Measurements from ENCODE around the gene PNMT.

PNMT gene
- total RNA-seq: 0 to 1.3 (median 0) reads per million in 17 experiments

DNA sequence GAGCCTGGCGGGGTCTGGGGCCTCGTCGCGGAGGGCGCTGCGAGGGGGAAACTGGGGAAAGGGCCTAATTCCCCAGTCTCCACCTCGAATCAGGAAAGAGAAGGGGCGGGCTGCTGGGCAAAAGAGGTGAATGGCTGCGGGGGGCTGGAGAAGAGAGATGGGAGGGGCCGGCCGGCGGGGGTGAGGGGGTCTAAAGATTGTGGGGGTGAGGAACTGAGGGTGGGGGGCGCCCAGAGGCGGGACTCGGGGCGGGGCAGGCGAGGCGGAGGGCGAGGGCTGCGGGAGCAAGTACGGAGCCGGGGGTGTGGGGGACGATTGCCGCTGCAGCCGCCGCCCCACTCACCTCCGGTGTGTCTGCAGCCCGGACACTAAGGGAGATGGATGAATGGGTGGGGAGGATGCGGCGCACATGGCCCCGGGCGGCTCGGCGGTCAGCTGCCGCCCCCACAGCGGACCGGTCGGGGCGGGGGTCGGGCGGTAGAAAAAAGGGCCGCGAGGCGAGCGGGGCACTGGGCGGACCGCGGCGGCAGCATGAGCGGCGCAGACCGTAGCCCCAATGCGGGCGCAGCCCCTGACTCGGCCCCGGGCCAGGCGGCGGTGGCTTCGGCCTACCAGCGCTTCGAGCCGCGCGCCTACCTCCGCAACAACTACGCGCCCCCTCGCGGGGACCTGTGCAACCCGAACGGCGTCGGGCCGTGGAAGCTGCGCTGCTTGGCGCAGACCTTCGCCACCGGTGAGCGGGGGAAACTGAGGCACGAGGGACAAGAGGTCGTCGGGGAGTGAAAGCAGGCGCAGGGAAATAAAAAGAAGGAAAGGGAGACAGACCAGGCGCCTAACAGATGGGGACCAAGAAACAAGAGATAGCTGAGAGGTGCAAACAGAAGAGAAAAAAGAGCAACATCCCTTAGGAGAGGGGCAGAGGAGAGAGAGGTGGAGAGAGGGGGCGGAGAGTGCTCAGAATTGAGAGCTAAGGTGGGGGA, at the start of gene PNMT:
Gene PNMT (plus strand): TSS at position 509 of the 980 bp plus-strand sequence. CDS start 23 bp downstream, at position 532.
- peak; percentile 52 to 85 (median 66) for DNase-seq

GRCh38 chr17:39618956-39619785, 49.1 kb upstream of the PNMT start:
- DNase-seq: no peak

DNA sequence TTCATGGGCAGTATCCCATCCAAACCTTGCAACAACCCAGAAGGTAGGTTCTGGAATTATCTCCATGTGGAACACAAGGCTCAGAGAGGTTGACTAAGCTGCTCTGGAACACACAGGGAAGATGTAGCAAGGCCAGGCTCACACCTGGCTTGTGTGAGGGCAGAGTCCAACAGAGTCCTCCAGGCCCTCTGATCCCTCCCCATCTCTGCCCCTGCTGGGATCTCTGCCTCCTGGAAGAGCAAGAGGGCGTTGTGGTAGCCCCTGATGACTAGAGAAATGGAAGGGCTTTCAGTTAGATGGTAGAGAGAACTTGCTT, 48.5 kb upstream of the PNMT start:
- DNase-seq: no peak

DNA sequence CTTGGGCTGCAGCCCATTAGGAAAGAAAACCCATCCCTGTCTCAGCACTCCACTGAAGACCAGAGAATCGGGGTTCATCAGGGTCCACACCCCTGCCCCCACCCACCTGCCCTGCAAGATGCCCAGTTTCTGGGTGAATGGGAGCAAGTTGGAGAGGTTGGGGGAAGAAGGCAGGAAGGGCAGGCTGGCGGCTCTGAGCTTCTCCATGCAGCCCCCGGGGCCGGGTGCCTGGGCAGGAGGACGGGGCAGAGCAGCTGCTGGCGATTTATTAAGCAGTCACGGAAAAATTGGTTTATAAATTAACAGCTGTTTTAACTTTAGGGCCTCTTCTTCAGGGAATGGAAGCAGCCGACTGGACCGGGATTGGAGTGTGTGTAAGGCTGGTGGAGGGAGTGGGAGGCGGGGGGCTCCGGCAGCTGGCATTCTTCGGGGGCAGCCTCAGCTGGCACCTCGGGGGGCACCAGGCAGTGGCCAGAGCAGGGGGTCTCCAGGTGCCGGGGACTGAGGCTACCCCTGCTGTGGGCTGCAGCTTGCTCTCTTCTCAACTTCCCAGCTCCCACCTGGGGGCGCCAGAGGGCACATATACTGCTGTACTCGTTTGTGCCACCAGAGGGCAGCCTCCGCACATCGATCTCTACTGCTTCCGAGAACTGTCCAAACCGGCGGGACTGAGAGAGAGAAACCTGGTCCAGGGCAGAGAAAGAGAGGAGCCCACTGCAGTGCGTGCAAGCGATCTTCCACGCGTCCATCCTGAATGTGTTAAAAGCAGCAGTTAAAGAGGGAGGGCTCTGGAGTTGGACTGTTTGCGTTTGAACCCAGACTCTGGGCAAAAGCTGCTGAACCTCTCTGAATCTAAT, 46.5 kb upstream of the PNMT start:
- peak; percentile 84 to 96 (median 88) for DNase-seq

DNA sequence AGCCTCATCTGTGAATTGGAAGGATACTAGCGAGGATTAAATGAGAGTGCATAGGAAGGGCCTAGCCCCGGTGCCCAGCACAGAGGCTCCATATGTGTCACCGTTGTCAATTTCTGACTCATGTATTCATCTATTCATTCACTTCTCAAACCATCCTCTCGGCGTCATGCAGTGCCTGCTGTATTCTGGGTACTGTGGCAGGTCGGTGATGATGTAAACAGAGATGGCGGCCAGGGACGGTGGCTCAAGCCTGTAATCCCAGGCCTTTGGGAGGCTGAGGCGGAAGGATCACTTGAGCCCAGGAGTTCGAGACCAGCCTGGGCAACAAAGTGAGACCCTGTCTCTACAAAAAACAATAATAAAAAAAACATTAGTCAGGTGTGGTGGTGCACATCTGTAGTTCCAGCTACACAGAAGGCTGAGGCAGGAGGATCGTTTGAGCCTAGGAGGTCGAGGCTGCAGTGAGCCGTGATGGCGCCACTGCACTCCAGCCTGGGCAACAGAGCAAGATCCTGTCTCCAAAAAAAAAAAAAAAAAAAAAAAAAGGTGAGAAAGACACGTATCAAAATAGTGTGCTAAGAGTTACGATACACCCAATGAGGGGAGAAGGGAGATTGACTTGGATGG, 45.8 kb upstream of the PNMT start:
- DNase-seq: no peak

DNA sequence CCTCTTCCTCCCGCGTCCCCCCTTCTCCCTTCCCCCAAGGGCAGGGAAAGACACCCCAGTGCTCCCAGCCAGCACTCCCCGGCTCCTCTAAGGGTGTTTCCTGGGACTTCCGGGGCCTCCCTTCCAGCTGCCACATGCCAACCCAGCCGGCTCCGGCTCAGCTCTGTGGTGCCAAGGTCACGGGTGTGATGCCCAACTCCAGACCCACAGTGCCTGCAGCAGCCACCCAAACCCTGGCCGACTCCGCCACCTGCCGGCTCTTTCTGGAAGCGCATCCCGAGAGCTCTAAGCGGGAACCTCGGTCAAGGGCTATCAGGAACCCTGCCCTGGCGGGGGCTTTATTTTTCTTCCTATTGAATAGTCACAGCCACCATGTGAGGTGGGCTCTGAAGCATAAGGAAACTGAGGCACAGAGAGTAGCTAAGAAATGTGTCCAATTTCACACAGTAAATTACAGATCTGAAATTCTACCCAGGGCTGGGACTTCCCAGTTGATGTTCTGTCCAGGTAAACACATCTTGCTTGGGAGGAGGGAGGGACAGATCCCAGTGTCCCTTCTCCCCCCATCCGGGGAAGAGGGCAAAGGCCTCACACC, 44.8 kb upstream of the PNMT start:
- DNase-seq: peak; percentile 85 to 94 (median 92)

DNA sequence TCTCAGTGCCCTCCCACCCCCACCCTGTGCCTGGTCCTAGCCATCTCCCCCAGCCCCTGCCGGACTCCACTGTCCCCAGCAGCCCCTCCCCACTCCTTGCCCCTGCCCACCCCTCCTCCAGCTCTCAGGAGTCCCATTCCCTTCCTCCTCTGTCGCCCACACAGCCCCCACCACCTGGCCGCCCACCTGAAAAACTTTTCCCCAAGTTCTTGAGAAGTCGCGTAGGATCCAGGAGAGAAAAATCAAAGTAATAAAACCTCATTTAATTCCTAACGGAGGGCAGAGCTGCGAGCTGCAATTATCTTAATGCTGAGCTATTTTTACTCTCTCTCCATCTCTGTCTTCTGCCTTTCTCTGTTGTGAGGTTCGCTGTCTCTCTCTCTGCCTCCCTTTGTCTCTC, 43.9 kb upstream of the PNMT start:
- DNase-seq: no peak

DNA sequence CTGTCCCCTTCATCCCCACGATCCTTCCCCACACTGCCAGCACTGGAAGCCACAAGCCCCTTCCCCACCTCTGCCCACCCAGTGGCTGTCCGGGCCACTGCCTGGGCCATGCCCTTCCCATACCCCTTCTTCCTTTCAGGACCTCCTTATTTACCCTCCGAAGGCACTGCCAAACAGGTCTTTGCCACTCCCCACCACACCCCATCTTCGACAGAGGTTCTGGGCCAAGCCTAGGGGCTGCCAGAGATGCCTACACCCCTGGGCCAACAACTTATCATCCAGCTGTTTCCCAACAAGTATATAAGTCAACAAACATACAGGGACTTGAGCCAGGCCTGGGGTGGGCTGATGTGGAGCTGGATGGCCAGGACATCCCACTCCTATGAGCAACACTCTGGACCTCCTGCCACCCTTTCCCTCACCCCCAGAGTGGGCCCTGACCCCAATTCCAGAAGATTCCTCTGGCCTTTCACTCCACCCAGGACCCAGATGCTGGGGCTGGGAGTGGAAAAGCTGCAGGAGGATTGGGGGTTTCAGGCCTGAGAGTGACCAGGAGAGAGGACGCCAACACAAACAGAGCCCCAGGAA, 43.0 kb upstream of the PNMT start:
- no peak for DNase-seq

DNA sequence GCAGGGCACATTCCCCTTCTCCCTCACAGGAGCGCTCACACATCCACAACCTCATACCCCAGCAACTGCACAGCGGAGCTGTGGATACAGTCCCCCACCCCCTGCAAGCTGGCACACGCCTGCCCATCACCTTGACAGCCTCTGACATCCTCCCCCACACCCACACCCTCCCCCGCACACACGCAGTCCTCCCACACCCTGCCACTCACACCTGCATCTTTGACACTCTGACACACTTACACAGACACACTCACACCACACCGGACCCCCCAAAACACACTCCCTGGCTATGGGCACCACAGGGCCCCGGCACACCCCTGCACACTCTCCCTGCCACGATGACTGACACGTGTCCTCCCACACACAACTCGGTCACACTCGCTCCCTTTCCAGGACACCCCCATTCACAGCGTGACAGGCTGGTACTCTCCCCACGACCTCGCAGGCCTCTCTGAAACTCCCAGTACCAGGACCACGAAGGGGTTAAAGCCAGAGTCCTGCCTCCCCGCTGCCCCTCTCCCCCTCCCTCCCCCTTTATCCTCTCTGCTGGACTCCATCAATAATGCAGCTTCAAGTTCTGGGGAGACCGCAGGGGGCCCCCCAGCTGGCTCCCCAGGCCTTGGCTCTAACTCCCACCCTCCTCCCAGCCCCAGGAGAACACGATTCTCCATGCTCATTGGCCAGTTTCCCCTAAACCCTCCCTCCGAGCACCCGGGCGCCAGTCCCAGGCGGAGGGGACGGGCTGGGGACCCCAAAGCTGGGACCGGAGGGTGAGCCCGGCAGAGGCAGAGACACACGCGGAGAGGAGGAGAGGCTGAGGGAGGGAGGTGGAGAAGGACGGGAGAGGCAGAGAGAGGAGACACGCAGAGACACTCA, 41.8 kb upstream of the PNMT start, which contains the start of gene PPP1R1B:
Gene PPP1R1B (plus strand): TSS at position 782 of the 876 bp plus-strand sequence. CDS start 441 bp downstream, outside the sequence.
- DNase-seq: peak in 1 of 4 experiments; percentile 17

DNA sequence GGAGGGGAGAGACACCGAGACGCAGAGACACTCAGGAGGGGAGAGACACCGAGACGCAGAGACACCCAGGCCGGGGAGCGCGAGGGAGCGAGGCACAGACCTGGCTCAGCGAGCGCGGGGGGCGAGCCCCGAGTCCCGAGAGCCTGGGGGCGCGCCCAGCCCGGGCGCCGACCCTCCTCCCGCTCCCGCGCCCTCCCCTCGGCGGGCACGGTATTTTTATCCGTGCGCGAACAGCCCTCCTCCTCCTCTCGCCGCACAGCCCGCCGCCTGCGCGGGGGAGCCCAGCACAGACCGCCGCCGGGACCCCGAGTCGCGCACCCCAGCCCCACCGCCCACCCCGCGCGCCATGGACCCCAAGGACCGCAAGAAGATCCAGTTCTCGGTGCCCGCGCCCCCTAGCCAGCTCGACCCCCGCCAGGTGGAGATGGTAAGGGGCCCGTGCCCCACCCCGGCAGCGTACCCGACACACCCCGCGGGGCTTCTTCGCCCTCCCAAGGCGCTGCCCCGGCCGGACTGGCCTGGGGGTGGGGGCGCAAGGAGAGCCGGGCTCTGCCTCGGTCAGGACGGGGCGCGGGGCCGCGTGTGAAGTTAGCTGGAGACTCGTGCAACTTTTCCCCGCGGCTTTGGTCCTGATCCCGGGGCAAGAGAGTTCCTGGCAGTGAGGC, 41.1 kb upstream of the PNMT start:
- DNase-seq: no peak

GRCh38 chr17:39627712-39628516, 40.3 kb upstream of the PNMT start:
- DNase-seq: no peak

- DNase-seq: no peak
Observed at GRCh38 chr17:39628655-39629493, 39.4 kb upstream of the PNMT start.

DNA sequence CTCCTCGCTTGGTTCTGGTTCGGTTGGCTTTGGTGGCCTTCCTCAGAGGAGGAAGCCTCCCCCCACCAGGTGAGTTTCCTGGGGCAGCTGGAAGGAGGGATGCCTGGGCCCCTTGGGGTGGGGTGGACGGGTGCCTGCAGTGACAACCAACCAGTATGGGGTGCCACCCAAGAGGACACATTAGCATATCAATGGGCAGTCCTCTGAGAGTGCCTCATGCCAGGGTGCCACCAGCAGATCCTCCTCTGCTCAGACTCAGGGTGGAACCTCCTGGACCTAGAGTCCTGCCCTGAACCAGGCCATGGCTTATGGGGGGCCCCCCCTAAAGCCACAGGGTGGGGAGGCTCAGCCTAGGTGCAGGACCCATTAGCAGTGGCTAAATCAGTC, 38.8 kb upstream of the PNMT start:
- DNase-seq: no peak

DNA sequence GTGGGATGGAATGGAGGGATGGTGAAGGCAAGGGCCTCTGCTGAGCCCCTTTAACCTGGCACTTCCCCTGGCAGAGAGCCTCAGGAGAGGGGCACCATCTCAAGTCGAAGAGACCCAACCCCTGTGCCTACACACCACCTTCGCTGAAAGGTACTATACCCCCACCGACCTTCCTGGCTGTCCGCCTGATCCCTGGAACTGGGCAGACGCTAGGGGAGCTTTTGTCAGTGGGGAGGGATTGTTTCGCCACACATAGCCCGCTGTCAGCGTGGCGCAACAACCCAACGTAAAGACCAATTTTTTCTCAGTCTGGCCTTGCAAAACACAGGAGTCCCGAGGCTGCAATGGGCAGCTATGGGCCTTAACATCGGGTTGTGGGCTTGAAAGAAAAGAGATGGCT, 38.4 kb upstream of the PNMT start:
- DNase-seq: peak; percentile 60 to 78 (median 76)

- no peak for DNase-seq
Observed at GRCh38 chr17:39631403-39631802, 36.9 kb upstream of the PNMT start.

- no peak for DNase-seq
Observed at GRCh38 chr17:39632153-39632941, 35.9 kb upstream of the PNMT start.
